ENCODE data around the gene VASP.

Gene VASP

GRCh38 chr19:45558399-45558878, 51.2 kb downstream of the VASP start:
- DNase-seq = peak; percentile 57 to 60

- no peak for DNase-seq
These were observed 52.8 kb downstream of the VASP start for GRCh38 chr19:45560038-45560437.

GRCh38 chr19:45560686-45561085, 53.4 kb downstream of the VASP start:
- DNase-seq = no peak

- DNase-seq = no peak
These were observed 57.0 kb downstream of the VASP start for GRCh38 chr19:45564131-45564780.

- no peak for DNase-seq
These were observed 60.3 kb downstream of the VASP start for GRCh38 chr19:45567609-45568008.

- DNase-seq = no peak
These were observed 61.5 kb downstream of the VASP start for GRCh38 chr19:45568732-45569131.

GRCh38 chr19:45569619-45570421, 62.5 kb downstream of the VASP start:
- DNase-seq = peak; percentile 37 to 38

GRCh38 chr19:45571457-45572220, 64.4 kb downstream of the VASP start:
- DNase-seq = no peak

- no peak for DNase-seq
These were observed 67.2 kb downstream of the VASP start for GRCh38 chr19:45574526-45574925.

- DNase-seq = no peak
These were observed 67.9 kb downstream of the VASP start for GRCh38 chr19:45575216-45575615.

Measured in activated CD4-positive, alpha-beta T cell treated with anti-CD3 and anti-CD28 coated beads, Interleukin-2, amount 50 U/mL, for 4 hours (primary cell).